WTC11 (cell line): ENCODE results near the gene GABPB1.

Experiments used
- CREB1 ChIP-seq: sonication (generic); formaldehyde crosslinking; IDR thresholded peaks from 2 replicates; pipeline ENCODE4 v1.8.0; 2023; ENCODE audit warnings: mild to moderate bottlenecking, missing genetic modification reagents
- CREM ChIP-seq: sonication (generic); formaldehyde crosslinking; IDR thresholded peaks from 2 replicates; pipeline ENCODE4 v1.8.1; 2022; ENCODE audit warnings: mild to moderate bottlenecking, missing genetic modification reagents, moderate library complexity
- JUN ChIP-seq: sonication (generic); formaldehyde crosslinking; IDR thresholded peaks from 2 replicates; pipeline ENCODE4 v1.8.0; 2023; ENCODE audit warnings: mild to moderate bottlenecking, missing genetic modification reagents
- OVOL2 ChIP-seq: fragments of 250-450 bp; sonication (Bioruptor Pico); IDR thresholded peaks from 2 replicates; pipeline ENCODE4 v1.9.0; 2021; ENCODE audit warnings: mild to moderate bottlenecking, borderline replicate concordance
- ZNF317 ChIP-seq: sonication (generic); formaldehyde crosslinking; IDR thresholded peaks from 2 replicates; pipeline ENCODE4 v1.8.1; 2023; ENCODE audit warnings: low read depth, mild to moderate bottlenecking, moderate library complexity, missing genetic modification reagents, borderline replicate concordance
- TF ChIP-seq, protein P1 (sequence below): fragments of 200-600 bp; IDR thresholded peaks from 2 replicates; pipeline ENCODE4 v1.8.0; 2022; ENCODE audit warnings: antibody characterized with exemption
- TF ChIP-seq, protein P2 (sequence below): sonication (generic); formaldehyde crosslinking; IDR thresholded peaks from 2 replicates; pipeline ENCODE4 v1.8.0; 2022; ENCODE audit warnings: mild to moderate bottlenecking, missing genetic modification reagents
- TF ChIP-seq, protein P3 (sequence below): sonication (generic); formaldehyde crosslinking; IDR thresholded peaks from 2 replicates; pipeline ENCODE4 v1.8.1; 2022; ENCODE audit warnings: mild to moderate bottlenecking, moderate library complexity, missing genetic modification reagents

DNA sequence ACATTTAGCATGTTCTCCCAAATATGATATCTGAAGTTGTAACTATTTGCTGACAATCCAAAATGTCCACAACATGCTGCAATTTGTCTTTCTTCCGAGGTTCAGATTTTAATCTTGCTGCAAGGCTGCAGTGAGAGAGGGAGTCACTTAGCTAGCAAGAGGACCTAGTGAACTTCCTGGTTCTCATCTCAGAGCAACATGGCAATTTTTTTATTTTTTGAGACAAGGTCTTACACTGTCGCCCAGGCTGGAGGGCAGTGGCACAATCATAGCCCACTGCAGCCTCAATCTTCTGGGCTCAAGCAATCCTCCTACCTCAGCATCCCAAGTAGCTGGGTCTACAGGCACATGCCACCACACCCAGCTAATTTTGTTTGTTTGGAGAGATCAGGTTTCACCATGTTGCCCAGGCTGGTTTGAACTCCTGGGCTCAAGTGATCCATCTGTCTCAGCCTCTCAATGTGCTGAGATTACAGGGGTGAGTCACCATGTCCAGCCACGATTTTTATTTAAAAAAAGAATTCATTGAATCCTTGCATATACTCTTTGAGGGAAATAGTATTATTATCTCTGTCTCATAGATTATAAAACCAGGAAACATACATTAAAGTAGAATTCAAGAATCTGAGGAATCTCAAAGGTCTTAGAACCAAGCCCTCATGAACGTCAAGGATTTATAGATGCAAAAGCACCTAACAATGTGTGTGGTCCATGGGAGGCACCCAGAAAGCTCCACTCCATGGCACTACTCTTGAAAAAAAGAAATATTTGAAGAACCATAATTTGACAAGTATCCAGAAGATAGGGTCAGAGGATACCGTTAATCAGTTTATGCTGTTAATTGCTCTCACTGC lies 98.6 kb downstream of the GABPB1 start:
- TF ChIP-seq, protein P1, sequence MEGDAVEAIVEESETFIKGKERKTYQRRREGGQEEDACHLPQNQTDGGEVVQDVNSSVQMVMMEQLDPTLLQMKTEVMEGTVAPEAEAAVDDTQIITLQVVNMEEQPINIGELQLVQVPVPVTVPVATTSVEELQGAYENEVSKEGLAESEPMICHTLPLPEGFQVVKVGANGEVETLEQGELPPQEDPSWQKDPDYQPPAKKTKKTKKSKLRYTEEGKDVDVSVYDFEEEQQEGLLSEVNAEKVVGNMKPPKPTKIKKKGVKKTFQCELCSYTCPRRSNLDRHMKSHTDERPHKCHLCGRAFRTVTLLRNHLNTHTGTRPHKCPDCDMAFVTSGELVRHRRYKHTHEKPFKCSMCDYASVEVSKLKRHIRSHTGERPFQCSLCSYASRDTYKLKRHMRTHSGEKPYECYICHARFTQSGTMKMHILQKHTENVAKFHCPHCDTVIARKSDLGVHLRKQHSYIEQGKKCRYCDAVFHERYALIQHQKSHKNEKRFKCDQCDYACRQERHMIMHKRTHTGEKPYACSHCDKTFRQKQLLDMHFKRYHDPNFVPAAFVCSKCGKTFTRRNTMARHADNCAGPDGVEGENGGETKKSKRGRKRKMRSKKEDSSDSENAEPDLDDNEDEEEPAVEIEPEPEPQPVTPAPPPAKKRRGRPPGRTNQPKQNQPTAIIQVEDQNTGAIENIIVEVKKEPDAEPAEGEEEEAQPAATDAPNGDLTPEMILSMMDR = no peak
- TF ChIP-seq CREM (CRISPR knock-in tag) (no peak), CREB1 (no peak), OVOL2 (CRISPR knock-in tag) (no peak), JUN (no peak), ZNF317 (no peak)
- TF ChIP-seq, protein P2, sequence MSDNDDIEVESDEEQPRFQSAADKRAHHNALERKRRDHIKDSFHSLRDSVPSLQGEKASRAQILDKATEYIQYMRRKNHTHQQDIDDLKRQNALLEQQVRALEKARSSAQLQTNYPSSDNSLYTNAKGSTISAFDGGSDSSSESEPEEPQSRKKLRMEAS (CRISPR knock-in tag) = no peak
- TF ChIP-seq, protein P3, sequence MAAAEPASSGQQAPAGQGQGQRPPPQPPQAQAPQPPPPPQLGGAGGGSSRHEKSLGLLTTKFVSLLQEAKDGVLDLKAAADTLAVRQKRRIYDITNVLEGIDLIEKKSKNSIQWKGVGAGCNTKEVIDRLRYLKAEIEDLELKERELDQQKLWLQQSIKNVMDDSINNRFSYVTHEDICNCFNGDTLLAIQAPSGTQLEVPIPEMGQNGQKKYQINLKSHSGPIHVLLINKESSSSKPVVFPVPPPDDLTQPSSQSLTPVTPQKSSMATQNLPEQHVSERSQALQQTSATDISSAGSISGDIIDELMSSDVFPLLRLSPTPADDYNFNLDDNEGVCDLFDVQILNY (CRISPR knock-in tag) = no peak
